Measurements from ENCODE around the gene C9orf43. TPM values are rescaled to one million over a fixed set of nuclear protein-coding genes. Genes with fewer than 3 reads are reported as not detected.

C9orf43 gene
- total and polyA plus RNA-seq, 4 donors: 0.09 to 1.1 (median 0.25) TPM

- WGBS: 61% methylated on average over 3 of the region's 3 CpGs
- DNase-seq (ENCODE audit: low spot score): no peak
- Histone ChIP-seq H3K4me1 (ENCODE audit: control insufficient read depth in 4 of 4, insufficient read depth in 4 of 4, low read length in 3 of 4) (peaks cover 3 to 10% (median 9%) of the 10 kb centered on the region in 4 donors), H3K36me3 (ENCODE audit: control insufficient read depth in 4 of 4, insufficient read depth in 3 of 4, low read depth in 1 of 4, low read length in 3 of 4) (no peaks in the 10 kb centered on the region), H3K27ac (ENCODE audit: low read depth in 1 of 2, low read length in 2 of 2) (no peak overlapping the region), H3K27me3 (ENCODE audit: control insufficient read depth in 4 of 4, insufficient read depth in 4 of 4, low read length in 3 of 4) (no peaks in the 10 kb centered on the region), H3K4me3 (ENCODE audit: low read depth in 1 of 3, low read length in 3 of 3) (no peak overlapping the region), H3K9ac (ENCODE audit: low read depth in 1 of 2, low read length in 2 of 2) (no peak overlapping the region), H3K9me3 (ENCODE audit: control insufficient read depth in 4 of 4, low read length in 3 of 4) (no peaks in the 10 kb centered on the region)
- TF ChIP-seq ZBTB33 (IDR thresholded peaks at IDR 0.05) (no peak), RAD21 (IDR thresholded peaks at IDR 0.05) (peak; percentile 91 to 94), FOXA1 (IDR thresholded peaks at IDR 0.05) (no peak), CTCF (IDR thresholded peaks at IDR 0.05; ENCODE audit: low read depth, low read length, missing input control) (peak; percentile 70)
Measured at GRCh38 chr9:113446323-113446740, 35.8 kb downstream of the C9orf43 start.

- no peak overlapping the region for H3K9ac ChIP-seq (ENCODE audit: low read depth in 1 of 2, low read length in 2 of 2)
- peaks cover 3 to 10% (median 9%) of the 10 kb centered on the region in 4 donors for H3K4me1 ChIP-seq (ENCODE audit: control insufficient read depth in 4 of 4, insufficient read depth in 4 of 4, low read length in 3 of 4)
- no peaks in the 10 kb centered on the region for H3K27me3 ChIP-seq (ENCODE audit: control insufficient read depth in 4 of 4, insufficient read depth in 4 of 4, low read length in 3 of 4)
- H3K4me3 ChIP-seq (ENCODE audit: low read depth in 1 of 3, low read length in 3 of 3): no peak overlapping the region
- whole genome bisulfite sequencing: 75% methylated on average over 2 of the region's 2 CpGs
- no peaks in the 10 kb centered on the region for H3K9me3 ChIP-seq (ENCODE audit: control insufficient read depth in 4 of 4, low read length in 3 of 4)
- H3K27ac ChIP-seq (ENCODE audit: low read depth in 1 of 2, low read length in 2 of 2): no peak overlapping the region
- no peak for DNase-seq (ENCODE audit: low spot score)
- no peaks in the 10 kb centered on the region for H3K36me3 ChIP-seq (ENCODE audit: control insufficient read depth in 4 of 4, insufficient read depth in 3 of 4, low read depth in 1 of 4, low read length in 3 of 4)
- no peak for TF ChIP-seq ATF3 (IDR thresholded peaks at IDR 0.05)
- TF ChIP-seq FOXA2 (IDR thresholded peaks at IDR 0.05): no peak
- TF ChIP-seq EGR1 (IDR thresholded peaks at IDR 0.05; ENCODE audit: low read depth in 2 of 2): no peak
- no peak for TF ChIP-seq REST (IDR thresholded peaks at IDR 0.05)
- TF ChIP-seq TAF1 (conservative IDR thresholded peaks at IDR 0.05): no peak
- no peak for TF ChIP-seq GABPA (IDR thresholded peaks at IDR 0.05 in 1 of 2, conservative IDR thresholded peaks at IDR 0.05 in 1 of 2)
- no peak for TF ChIP-seq YY1 (IDR thresholded peaks at IDR 0.05)
- no peak for TF ChIP-seq NR2F2 (IDR thresholded peaks at IDR 0.05)
Measured at GRCh38 chr9:113449376-113449775, 38.8 kb downstream of the C9orf43 start.
